ENCODE results near the gene KRTAP10-3. TPM values are rescaled to one million over a fixed set of nuclear protein-coding genes. Genes with fewer than 3 reads are reported as not detected.

Gene KRTAP10-3
- total and polyA plus RNA-seq, 2 experiments from 2014 or later = not detected

DNA sequence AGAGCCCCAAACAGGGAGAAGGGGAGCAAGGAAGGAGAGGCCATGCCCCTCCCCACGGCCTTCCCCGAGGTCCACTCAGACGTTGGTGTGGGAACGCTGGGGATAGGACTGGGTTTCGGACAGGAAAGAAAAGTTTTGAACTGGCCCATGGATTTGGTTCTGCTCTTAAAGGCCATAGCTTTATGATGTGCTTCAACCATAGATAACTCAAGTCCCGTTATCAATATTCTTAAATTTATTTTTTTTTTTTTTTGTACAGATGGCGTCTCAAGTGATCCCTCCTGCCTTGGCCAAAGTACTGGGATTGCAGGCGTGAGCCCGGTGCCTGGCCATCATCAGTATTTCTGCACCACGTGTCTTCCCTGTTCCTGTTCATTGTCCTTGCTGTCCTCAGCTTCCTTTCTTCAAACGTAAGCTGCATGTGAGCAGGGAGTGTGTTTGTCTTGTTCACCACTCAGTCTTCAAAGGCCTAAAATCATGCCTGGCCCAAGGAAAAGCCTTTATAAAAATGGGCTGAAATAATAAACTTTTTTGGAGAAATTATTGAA, 17.8 kb downstream of the KRTAP10-3 start:
- Histone ChIP-seq H2AFZ (no peak overlapping the region), H3F3A (replicated peaks; ENCODE audit: low read depth) (no peaks in the 10 kb centered on the region), H4K20me1 (replicated peaks; ENCODE audit: insufficient read depth) (no peaks in the 10 kb centered on the region), H3K27me3 (ENCODE audit: insufficient read depth) (no peaks in the 10 kb centered on the region), H3K4me2 (no peak overlapping the region), H3K9me2 (ENCODE audit: insufficient read depth) (no peaks in the 10 kb centered on the region), H3K27ac (ENCODE audit: low read depth) (no peak overlapping the region), H3K79me2 (replicated peaks; ENCODE audit: insufficient read depth) (no peaks in the 10 kb centered on the region), H3K36me3 (ENCODE audit: insufficient read depth) (no peaks in the 10 kb centered on the region), H3K4me1 (ENCODE audit: insufficient read depth) (no peaks in the 10 kb centered on the region), H3K4me3 (no peak overlapping the region)
- TF ChIP-seq, protein P1, sequence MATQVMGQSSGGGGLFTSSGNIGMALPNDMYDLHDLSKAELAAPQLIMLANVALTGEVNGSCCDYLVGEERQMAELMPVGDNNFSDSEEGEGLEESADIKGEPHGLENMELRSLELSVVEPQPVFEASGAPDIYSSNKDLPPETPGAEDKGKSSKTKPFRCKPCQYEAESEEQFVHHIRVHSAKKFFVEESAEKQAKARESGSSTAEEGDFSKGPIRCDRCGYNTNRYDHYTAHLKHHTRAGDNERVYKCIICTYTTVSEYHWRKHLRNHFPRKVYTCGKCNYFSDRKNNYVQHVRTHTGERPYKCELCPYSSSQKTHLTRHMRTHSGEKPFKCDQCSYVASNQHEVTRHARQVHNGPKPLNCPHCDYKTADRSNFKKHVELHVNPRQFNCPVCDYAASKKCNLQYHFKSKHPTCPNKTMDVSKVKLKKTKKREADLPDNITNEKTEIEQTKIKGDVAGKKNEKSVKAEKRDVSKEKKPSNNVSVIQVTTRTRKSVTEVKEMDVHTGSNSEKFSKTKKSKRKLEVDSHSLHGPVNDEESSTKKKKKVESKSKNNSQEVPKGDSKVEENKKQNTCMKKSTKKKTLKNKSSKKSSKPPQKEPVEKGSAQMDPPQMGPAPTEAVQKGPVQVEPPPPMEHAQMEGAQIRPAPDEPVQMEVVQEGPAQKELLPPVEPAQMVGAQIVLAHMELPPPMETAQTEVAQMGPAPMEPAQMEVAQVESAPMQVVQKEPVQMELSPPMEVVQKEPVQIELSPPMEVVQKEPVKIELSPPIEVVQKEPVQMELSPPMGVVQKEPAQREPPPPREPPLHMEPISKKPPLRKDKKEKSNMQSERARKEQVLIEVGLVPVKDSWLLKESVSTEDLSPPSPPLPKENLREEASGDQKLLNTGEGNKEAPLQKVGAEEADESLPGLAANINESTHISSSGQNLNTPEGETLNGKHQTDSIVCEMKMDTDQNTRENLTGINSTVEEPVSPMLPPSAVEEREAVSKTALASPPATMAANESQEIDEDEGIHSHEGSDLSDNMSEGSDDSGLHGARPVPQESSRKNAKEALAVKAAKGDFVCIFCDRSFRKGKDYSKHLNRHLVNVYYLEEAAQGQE (IDR thresholded peaks at IDR 0.05; ENCODE audit: unreplicated experiment) = no peak
- TF ChIP-seq EZH2 (IDR thresholded peaks at IDR 0.05; ENCODE audit: low read depth, unreplicated experiment) = no peak
- no peak for TF ChIP-seq NANOG (IDR thresholded peaks at IDR 0.05; ENCODE audit: borderline replicate concordance)
- no peak for TF ChIP-seq ZNF331 (CRISPR knock-in tag; IDR thresholded peaks at IDR 0.05; ENCODE audit: low read depth)
- no peak for TF ChIP-seq CREB1 (CRISPR knock-in tag; IDR thresholded peaks at IDR 0.05; ENCODE audit: low read depth)
- TF ChIP-seq ZNF114 (CRISPR knock-in tag; IDR thresholded peaks at IDR 0.05) = no peak
- TF ChIP-seq, protein P2, sequence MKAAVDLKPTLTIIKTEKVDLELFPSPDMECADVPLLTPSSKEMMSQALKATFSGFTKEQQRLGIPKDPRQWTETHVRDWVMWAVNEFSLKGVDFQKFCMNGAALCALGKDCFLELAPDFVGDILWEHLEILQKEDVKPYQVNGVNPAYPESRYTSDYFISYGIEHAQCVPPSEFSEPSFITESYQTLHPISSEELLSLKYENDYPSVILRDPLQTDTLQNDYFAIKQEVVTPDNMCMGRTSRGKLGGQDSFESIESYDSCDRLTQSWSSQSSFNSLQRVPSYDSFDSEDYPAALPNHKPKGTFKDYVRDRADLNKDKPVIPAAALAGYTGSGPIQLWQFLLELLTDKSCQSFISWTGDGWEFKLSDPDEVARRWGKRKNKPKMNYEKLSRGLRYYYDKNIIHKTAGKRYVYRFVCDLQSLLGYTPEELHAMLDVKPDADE (IDR thresholded peaks at IDR 0.05) = no peak
- H3K36me3 Mint-ChIP-seq (ENCODE audit: low read depth) = peaks cover 5% of the 10 kb centered on the region; the same call in 2 of the 3 replicates
- H3K4me3 Mint-ChIP-seq = no peak overlapping the region
- H3K27ac Mint-ChIP-seq = no peak overlapping the region
- H3K9me3 Mint-ChIP-seq = peaks cover 4% of the 10 kb centered on the region
- DNase-seq (ENCODE audit: low spot score) = no peak
- H3K27me3 Mint-ChIP-seq (ENCODE audit: insufficient read depth, low read depth, poor library complexity) = peaks cover 3% of the 10 kb centered on the region
- no peak for ATAC-seq
- no peaks in the 10 kb centered on the region; the same call in 2 of the 3 replicates for H3K4me1 Mint-ChIP-seq

DNA sequence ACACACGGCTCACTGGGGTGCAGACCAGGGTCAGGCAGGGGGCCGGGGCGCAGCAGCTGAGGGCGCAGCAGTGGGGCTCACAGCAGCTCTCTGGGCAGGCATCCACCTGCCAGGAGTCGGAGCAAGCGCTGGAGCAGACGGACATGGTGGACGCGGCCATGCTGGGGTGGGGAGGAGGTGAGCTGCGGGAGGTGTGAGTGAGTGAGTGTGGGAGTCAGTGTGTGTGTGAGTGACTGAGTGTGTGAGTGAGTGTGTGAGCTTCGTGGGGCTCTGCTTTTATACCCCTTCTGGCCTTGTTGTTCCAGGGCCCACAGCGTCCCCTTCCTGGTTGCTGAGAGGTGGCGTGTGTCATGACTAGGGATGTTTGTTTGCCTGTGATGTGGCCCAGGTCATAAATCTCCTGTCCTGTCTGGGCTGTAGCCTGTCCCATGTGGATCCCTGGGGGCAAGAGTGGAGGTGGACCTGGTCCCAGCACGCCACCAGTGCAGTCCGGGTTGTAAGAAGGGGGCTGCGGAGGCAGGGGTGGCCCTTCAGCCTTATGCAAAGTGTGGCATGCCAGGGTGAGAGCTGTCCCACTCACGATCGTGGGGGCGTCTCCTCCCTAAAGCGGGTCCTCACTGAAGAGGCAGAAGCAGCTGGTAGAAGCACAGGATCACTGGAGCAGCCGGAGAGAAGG, 18.5 kb downstream of the KRTAP10-3 start, which contains the start of gene KRTAP10-1:
KRTAP10-1 (minus strand) TSS at position 205 of the 676 bp plus-strand sequence; CDS start at position 160, 45 bp downstream.
- peaks cover 2% of the 10 kb centered on the region for H3K27me3 Mint-ChIP-seq (ENCODE audit: insufficient read depth, low read depth, poor library complexity)
- H3K4me1 ChIP-seq (ENCODE audit: insufficient read depth) = no peaks in the 10 kb centered on the region
- H3K4me3 ChIP-seq = no peak within 1 kb of the TSS
- H2AFZ ChIP-seq = peak within 1 kb of the TSS; percentile 18; the same call in 1 of the 2 replicates
- ATAC-seq = no peak
- H3K9me3 Mint-ChIP-seq = no peaks in the 10 kb centered on the region; the same call in 1 of the 3 replicates
- H4K20me1 ChIP-seq (replicated peaks; ENCODE audit: insufficient read depth) = no peaks in the 10 kb centered on the region
- no peaks in the 10 kb centered on the region for H3K9me2 ChIP-seq (ENCODE audit: insufficient read depth)
- H3K27ac ChIP-seq (ENCODE audit: low read depth) = no peak within 1 kb of the TSS
- H3K4me2 ChIP-seq = no peak within 1 kb of the TSS
- no peaks in the 10 kb centered on the region; the same call in 2 of the 3 replicates for H3K4me1 Mint-ChIP-seq
- no peaks in the 10 kb centered on the region for H3K36me3 ChIP-seq (ENCODE audit: insufficient read depth)
- H3K36me3 Mint-ChIP-seq (ENCODE audit: low read depth) = no peaks in the 10 kb centered on the region; the same call in 2 of the 3 replicates
- no peak for DNase-seq (ENCODE audit: low spot score)
- no peaks in the 10 kb centered on the region for H3K79me2 ChIP-seq (replicated peaks; ENCODE audit: insufficient read depth)
- H3F3A ChIP-seq (replicated peaks; ENCODE audit: low read depth) = no peaks in the 10 kb centered on the region
- H3K27me3 ChIP-seq (ENCODE audit: insufficient read depth) = no peaks in the 10 kb centered on the region
- no peak within 1 kb of the TSS for H3K27ac Mint-ChIP-seq
- no peak within 1 kb of the TSS for H3K4me3 Mint-ChIP-seq
- TF ChIP-seq POLR2AphosphoS5 (IDR thresholded peaks at IDR 0.05; ENCODE audit: low read depth) (no peak), STAT1 (IDR thresholded peaks at IDR 0.05; ENCODE audit: unreplicated experiment) (no peak), JUNB (IDR thresholded peaks at IDR 0.05; ENCODE audit: unreplicated experiment) (no peak)
- TF ChIP-seq, protein P3, sequence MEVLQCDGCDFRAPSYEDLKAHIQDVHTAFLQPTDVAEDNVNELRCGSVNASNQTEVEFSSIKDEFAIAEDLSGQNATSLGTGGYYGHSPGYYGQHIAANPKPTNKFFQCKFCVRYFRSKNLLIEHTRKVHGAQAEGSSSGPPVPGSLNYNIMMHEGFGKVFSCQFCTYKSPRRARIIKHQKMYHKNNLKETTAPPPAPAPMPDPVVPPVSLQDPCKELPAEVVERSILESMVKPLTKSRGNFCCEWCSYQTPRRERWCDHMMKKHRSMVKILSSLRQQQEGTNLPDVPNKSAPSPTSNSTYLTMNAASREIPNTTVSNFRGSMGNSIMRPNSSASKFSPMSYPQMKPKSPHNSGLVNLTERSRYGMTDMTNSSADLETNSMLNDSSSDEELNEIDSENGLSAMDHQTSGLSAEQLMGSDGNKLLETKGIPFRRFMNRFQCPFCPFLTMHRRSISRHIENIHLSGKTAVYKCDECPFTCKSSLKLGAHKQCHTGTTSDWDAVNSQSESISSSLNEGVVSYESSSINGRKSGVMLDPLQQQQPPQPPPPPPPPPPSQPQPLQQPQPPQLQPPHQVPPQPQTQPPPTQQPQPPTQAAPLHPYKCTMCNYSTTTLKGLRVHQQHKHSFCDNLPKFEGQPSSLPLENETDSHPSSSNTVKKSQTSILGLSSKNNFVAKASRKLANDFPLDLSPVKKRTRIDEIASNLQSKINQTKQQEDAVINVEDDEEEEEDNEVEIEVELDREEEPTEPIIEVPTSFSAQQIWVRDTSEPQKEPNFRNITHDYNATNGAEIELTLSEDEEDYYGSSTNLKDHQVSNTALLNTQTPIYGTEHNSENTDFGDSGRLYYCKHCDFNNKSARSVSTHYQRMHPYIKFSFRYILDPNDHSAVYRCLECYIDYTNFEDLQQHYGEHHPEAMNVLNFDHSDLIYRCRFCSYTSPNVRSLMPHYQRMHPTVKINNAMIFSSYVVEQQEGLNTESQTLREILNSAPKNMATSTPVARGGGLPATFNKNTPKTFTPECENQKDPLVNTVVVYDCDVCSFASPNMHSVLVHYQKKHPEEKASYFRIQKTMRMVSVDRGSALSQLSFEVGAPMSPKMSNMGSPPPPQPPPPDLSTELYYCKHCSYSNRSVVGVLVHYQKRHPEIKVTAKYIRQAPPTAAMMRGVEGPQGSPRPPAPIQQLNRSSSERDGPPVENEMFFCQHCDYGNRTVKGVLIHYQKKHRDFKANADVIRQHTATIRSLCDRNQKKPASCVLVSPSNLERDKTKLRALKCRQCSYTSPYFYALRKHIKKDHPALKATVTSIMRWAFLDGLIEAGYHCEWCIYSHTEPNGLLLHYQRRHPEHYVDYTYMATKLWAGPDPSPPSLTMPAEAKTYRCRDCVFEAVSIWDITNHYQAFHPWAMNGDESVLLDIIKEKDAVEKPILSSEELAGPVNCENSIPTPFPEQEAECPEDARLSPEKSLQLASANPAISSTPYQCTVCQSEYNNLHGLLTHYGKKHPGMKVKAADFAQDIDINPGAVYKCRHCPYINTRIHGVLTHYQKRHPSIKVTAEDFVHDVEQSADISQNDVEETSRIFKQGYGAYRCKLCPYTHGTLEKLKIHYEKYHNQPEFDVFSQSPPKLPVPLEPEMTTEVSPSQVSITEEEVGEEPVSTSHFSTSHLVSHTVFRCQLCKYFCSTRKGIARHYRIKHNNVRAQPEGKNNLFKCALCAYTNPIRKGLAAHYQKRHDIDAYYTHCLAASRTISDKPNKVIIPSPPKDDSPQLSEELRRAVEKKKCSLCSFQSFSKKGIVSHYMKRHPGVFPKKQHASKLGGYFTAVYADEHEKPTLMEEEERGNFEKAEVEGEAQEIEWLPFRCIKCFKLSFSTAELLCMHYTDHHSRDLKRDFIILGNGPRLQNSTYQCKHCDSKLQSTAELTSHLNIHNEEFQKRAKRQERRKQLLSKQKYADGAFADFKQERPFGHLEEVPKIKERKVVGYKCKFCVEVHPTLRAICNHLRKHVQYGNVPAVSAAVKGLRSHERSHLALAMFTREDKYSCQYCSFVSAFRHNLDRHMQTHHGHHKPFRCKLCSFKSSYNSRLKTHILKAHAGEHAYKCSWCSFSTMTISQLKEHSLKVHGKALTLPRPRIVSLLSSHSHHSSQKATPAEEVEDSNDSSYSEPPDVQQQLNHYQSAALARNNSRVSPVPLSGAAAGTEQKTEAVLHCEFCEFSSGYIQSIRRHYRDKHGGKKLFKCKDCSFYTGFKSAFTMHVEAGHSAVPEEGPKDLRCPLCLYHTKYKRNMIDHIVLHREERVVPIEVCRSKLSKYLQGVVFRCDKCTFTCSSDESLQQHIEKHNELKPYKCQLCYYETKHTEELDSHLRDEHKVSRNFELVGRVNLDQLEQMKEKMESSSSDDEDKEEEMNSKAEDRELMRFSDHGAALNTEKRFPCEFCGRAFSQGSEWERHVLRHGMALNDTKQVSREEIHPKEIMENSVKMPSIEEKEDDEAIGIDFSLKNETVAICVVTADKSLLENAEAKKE (CRISPR knock-in tag; IDR thresholded peaks at IDR 0.05) = no peak

Data from GM23338 (cell line).